ENCODE measurements around the gene SERPINA5.

SERPINA5 gene

GRCh38 chr14:94584591-94585280, 3.5 kb downstream of the SERPINA5 start:
- TF ChIP-seq POLR2A (IDR thresholded peaks at IDR 0.05; ENCODE audit: extremely low read depth, insufficient read length): no peak
- no peak for TF ChIP-seq MYC (IDR thresholded peaks at IDR 0.05; ENCODE audit: low read depth, low read length)
- TF ChIP-seq MAX (IDR thresholded peaks at IDR 0.05; ENCODE audit: low read depth, low read length): no peak
- no peak for TF ChIP-seq CTCF (IDR thresholded peaks at IDR 0.05; ENCODE audit: low read depth, low read length)
- DNase-seq (ENCODE audit: low read depth): no peak
- H3K4me3 ChIP-seq (ENCODE audit: low read depth, low read length): no peak overlapping the region

- DNase-seq (ENCODE audit: low read depth): no peak
- no peak overlapping the region for H3K4me3 ChIP-seq (ENCODE audit: low read depth, low read length)
- TF ChIP-seq CTCF (IDR thresholded peaks at IDR 0.05; ENCODE audit: low read depth, low read length) (no peak), MYC (IDR thresholded peaks at IDR 0.05; ENCODE audit: low read depth, low read length) (no peak), POLR2A (IDR thresholded peaks at IDR 0.05; ENCODE audit: extremely low read depth, insufficient read length) (no peak), MAX (IDR thresholded peaks at IDR 0.05; ENCODE audit: low read depth, low read length) (no peak)
Observed at GRCh38 chr14:94586635-94587034, 5.4 kb downstream of the SERPINA5 start.

GRCh38 chr14:94588311-94588710, 7.1 kb downstream of the SERPINA5 start:
- DNase-seq (ENCODE audit: low read depth): no peak
- TF ChIP-seq POLR2A (IDR thresholded peaks at IDR 0.05; ENCODE audit: extremely low read depth, insufficient read length) (no peak), CTCF (IDR thresholded peaks at IDR 0.05; ENCODE audit: low read depth, low read length) (no peak), MAX (IDR thresholded peaks at IDR 0.05; ENCODE audit: low read depth, low read length) (no peak), MYC (IDR thresholded peaks at IDR 0.05; ENCODE audit: low read depth, low read length) (no peak)
- no peak overlapping the region for H3K4me3 ChIP-seq (ENCODE audit: low read depth, low read length)

GRCh38 chr14:94591073-94591472, 9.8 kb downstream of the SERPINA5 start:
- H3K4me3 ChIP-seq (ENCODE audit: low read depth, low read length): no peak overlapping the region
- TF ChIP-seq CTCF (IDR thresholded peaks at IDR 0.05; ENCODE audit: low read depth, low read length) (no peak), MYC (IDR thresholded peaks at IDR 0.05; ENCODE audit: low read depth, low read length) (no peak), MAX (IDR thresholded peaks at IDR 0.05; ENCODE audit: low read depth, low read length) (no peak), POLR2A (IDR thresholded peaks at IDR 0.05; ENCODE audit: extremely low read depth, insufficient read length) (no peak)
- DNase-seq (ENCODE audit: low read depth): no peak

- H3K4me3 ChIP-seq (ENCODE audit: low read depth, low read length): no peak overlapping the region
- no peak for DNase-seq (ENCODE audit: low read depth)
- TF ChIP-seq POLR2A (IDR thresholded peaks at IDR 0.05; ENCODE audit: extremely low read depth, insufficient read length) (no peak), MAX (IDR thresholded peaks at IDR 0.05; ENCODE audit: low read depth, low read length) (no peak), CTCF (IDR thresholded peaks at IDR 0.05; ENCODE audit: low read depth, low read length) (no peak), MYC (IDR thresholded peaks at IDR 0.05; ENCODE audit: low read depth, low read length) (no peak)
Observed at GRCh38 chr14:94591871-94592270, 10.6 kb downstream of the SERPINA5 start.

Data from NB4 (cell line).